ENCODE measurements around the gene FRY. TPM values are rescaled to one million over a fixed set of nuclear protein-coding genes. Genes with fewer than 3 reads are reported as not detected.
A peak's percentile ranks its signal among the peaks of the same experiment; 100 is the strongest.

The FRY gene
- total RNA-seq, 4 donors from 2014 or later = 27.4 to 50.4 (median 39.4) TPM

GRCh38 chr13:32257649-32258048, 226.1 kb downstream of the FRY start:
- H3K4me3 ChIP-seq (replicated peaks in 1 of 3) = no peak overlapping the region

GRCh38 chr13:32259116-32259515, 227.5 kb downstream of the FRY start:
- H3K9me3 ChIP-seq = no peaks in the 10 kb centered on the region
- peaks cover 7 to 8% of the 10 kb centered on the region in 2 donors for H3K4me1 ChIP-seq
- no peak overlapping the region for H3K27ac ChIP-seq
- H3K4me3 ChIP-seq (replicated peaks in 1 of 3) = no peak overlapping the region
- H3K36me3 ChIP-seq = no peaks in the 10 kb centered on the region
- no peaks in the 10 kb centered on the region for H3K27me3 ChIP-seq
- WGBS, 2 donors = 95 to 100% methylated on average over 1 of the region's 1 CpG
- TF ChIP-seq CTCF (IDR thresholded peaks at IDR 0.05) (no peak), POLR2A (IDR thresholded peaks at IDR 0.05) (no peak)
- DNase-seq = no peak
- intact Hi-C loops (cut with DNase I) = no loop called here

More at GRCh38 chr13:32257649-32258048, 226.1 kb downstream of the FRY start:
- no peaks in the 10 kb centered on the region for H3K27me3 ChIP-seq
- no peaks in the 10 kb centered on the region for H3K9me3 ChIP-seq
- H3K36me3 ChIP-seq = no peaks in the 10 kb centered on the region
- TF ChIP-seq CTCF (IDR thresholded peaks at IDR 0.05) (no peak), POLR2A (IDR thresholded peaks at IDR 0.05) (no peak)
- intact Hi-C loops (cut with DNase I) = no loop called here
- no peak overlapping the region for H3K27ac ChIP-seq
- no peak for DNase-seq
- H3K4me1 ChIP-seq = peaks cover 6 to 7% of the 10 kb centered on the region in 2 donors

GRCh38 chr13:32261567-32261966, 230.0 kb downstream of the FRY start:
- 42 to 51% methylated on average over 9 of the region's 9 CpGs for WGBS, 2 donors
- no peak overlapping the region for H3K4me3 ChIP-seq (replicated peaks in 1 of 3)
- TF ChIP-seq POLR2A (IDR thresholded peaks at IDR 0.05) (no peak), CTCF (IDR thresholded peaks at IDR 0.05) (no peak)
- no peaks in the 10 kb centered on the region for H3K36me3 ChIP-seq
- H3K27ac ChIP-seq = peak overlapping the region in 1 of 3 donors; percentile 43
- intact Hi-C loops (cut with DNase I) = no loop called here
- H3K27me3 ChIP-seq = no peaks in the 10 kb centered on the region
- H3K9me3 ChIP-seq = no peaks in the 10 kb centered on the region
- peak; percentile 40 to 57 for DNase-seq
- H3K4me1 ChIP-seq = peaks cover 7 to 8% of the 10 kb centered on the region in 2 donors

GRCh38 chr13:32262165-32262564, 230.6 kb downstream of the FRY start:
- H3K4me3 ChIP-seq (replicated peaks in 1 of 3) = no peak overlapping the region
- 74 to 83% methylated on average over 3 of the region's 3 CpGs for WGBS, 2 donors
- TF ChIP-seq POLR2A (IDR thresholded peaks at IDR 0.05) = no peak
- TF ChIP-seq CTCF (IDR thresholded peaks at IDR 0.05) = no peak
- no peaks in the 10 kb centered on the region for H3K9me3 ChIP-seq
- peak overlapping the region in 2 of 3 donors; percentile 19 to 43 for H3K27ac ChIP-seq
- no peak for DNase-seq
- no peaks in the 10 kb centered on the region for H3K36me3 ChIP-seq
- H3K4me1 ChIP-seq = peaks cover 7 to 8% of the 10 kb centered on the region in 2 donors
- H3K27me3 ChIP-seq = no peaks in the 10 kb centered on the region
- intact Hi-C loops (cut with DNase I) = no loop called here

- WGBS, 2 donors = 91 to 93% methylated on average over 1 of the region's 1 CpG
- Histone ChIP-seq H3K27ac (peak overlapping the region in 1 of 3 donors; percentile 43), H3K9me3 (no peaks in the 10 kb centered on the region), H3K4me1 (peaks cover 7 to 8% of the 10 kb centered on the region in 2 donors), H3K4me3 (replicated peaks in 1 of 3) (no peak overlapping the region), H3K36me3 (no peaks in the 10 kb centered on the region), H3K27me3 (no peaks in the 10 kb centered on the region)
- TF ChIP-seq CTCF (IDR thresholded peaks at IDR 0.05) (no peak), POLR2A (IDR thresholded peaks at IDR 0.05) (no peak)
- intact Hi-C loops (cut with DNase I) = no loop called here
- no peak for DNase-seq
Observed at GRCh38 chr13:32262619-32263018, 231.0 kb downstream of the FRY start.
